Stimulated activated effector memory CD8-positive, alpha-beta T cell treated with anti-CD3 and anti-CD28 coated beads, Interleukin-12 subunit alpha, Interleukin-12 subunit beta, amount 100 ng/mL, for 72 hours (primary cell): ENCODE data around the gene COL12A1.

ENCODE experiments used
- ATAC-seq: fragments of 150-1000 bp; cut with Tn5 transposase; 2 replicates; pipeline ENCODE4 v1.10.0; 2021
- DNase-seq, 2 donors: peaks; one replicate each; pipeline ENCODE4 v3.0.0; 2021 to 2022; ENCODE audit warnings: low spot score in 2 of 2
- H3K27ac Mint-ChIP-seq: one replicate; pipeline ENCODE4 v1.8.0; 2022; ENCODE audit warnings: mild to moderate bottlenecking, mixed read lengths
- H3K36me3 Mint-ChIP-seq: one replicate; pipeline ENCODE4 v1.8.0; 2022; ENCODE audit warnings: mild to moderate bottlenecking, mixed read lengths
- H3K4me1 Mint-ChIP-seq: one replicate; pipeline ENCODE4 v1.8.0; 2022; ENCODE audit warnings: mixed read lengths
- H3K4me3 Mint-ChIP-seq: one replicate; pipeline ENCODE4 v1.8.0; 2022; ENCODE audit warnings: mild to moderate bottlenecking, mixed read lengths
- H3K9me3 Mint-ChIP-seq: one replicate; pipeline ENCODE4 v1.8.0; 2022; ENCODE audit warnings: mixed read lengths

Gene COL12A1

DNA sequence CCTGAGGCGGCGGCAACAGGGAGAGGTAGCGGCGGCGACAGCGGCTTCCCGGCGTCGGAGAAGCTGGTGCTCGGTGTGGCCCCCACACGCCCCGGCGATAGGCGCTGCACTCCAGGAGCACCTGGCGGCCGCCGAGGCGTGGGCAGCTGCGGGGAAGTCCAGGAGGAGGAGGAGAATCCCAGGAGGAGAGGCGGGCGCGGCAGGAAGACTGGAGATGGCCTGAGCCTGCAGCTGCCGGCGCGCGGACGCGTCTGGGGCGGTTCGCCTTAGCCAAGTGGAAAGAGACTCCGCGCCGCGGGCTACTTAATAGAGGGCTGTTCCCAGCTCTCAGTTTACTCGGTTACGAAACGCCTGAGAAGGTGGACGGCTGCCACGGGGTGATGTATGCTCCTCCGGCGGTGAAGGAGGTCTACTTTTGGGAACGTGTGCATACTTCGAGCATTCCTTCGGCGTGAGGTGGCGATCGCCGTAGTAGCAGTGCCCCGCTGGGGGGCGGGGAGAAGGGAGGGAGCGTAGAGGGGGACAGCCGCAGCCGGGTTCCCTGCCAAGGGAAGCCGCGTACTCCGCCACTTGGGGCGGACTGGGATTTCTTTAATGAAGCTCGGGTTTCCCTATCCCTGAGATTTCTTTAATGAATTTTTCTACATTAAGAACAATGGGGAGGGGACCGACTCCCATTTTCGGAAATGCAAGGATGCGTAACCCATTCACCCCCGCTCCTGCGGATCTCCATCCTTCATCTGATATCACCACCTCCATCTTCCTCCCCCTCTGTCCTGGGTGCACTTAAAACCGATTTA, at the start of gene COL12A1:
Gene COL12A1, minus strand, starts transcription at position 278 of the 800 bp plus-strand sequence. CDS start 3,261 bp downstream, outside the sequence.
- H3K9me3 Mint-ChIP-seq = no peaks in the 10 kb centered on the region
- peak within 1 kb of the TSS; percentile 9 for H3K27ac Mint-ChIP-seq
- H3K36me3 Mint-ChIP-seq = no peaks in the 10 kb centered on the region
- peak within 1 kb of the TSS; percentile 62 for H3K4me3 Mint-ChIP-seq
- ATAC-seq (no peak), DNase-seq (peak in 1 of 2 donors; percentile 60)
- peaks cover 58% of the 10 kb centered on the region for H3K4me1 Mint-ChIP-seq

DNA sequence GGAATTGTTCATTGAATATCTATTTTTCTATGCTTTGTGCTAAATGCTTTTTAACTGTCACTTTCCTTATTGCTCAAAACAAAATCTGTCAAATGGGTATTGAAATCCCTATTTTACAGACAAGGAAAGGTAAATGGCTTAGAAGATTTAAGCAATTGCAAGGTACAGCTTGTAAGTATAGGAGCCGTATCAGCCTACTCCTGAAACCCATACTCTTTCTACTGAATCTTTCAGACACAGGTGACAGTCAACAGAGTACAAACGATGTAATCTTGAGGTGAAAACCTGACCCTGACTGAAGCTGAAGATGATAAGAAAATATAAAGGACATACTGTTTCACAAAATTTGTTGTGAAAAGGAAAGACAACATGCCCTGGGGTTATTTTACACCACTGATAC, 44.7 kb upstream of the COL12A1 start:
- no peak for DNase-seq
- peaks cover 22% of the 10 kb centered on the region for H3K36me3 Mint-ChIP-seq

DNA sequence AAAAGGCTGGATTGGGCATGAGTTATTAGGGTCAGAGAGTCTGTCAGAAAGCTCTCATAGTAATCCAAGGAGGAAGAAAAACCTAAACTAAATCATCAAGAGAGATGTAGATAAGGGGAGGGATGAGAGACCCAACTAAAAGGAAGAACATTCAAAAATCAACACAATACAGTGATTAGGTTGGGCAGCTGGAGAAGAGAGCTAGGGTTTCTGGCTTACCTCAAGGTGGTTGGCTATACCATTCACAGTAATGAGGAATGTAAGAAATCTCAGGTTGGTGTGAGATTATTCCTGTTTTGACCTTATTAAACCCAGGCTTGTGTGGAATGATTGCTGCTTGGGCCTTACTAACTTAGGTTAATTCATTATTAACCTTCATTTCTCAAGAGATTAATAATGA, 44.0 kb upstream of the COL12A1 start:
- Mint-ChIP-seq H3K9me3 (no peaks in the 10 kb centered on the region), H3K4me3 (no peak overlapping the region), H3K4me1 (no peaks in the 10 kb centered on the region), H3K27ac (no peak overlapping the region), H3K36me3 (peaks cover 15% of the 10 kb centered on the region)
- no peak for DNase-seq
- ATAC-seq = no peak

More for the DNA sequence above, 44.7 kb upstream of the COL12A1 start:
- no peak overlapping the region for H3K4me3 Mint-ChIP-seq
- no peak for ATAC-seq
- H3K4me1 Mint-ChIP-seq = no peaks in the 10 kb centered on the region
- H3K9me3 Mint-ChIP-seq = no peaks in the 10 kb centered on the region
- no peak overlapping the region for H3K27ac Mint-ChIP-seq

DNA sequence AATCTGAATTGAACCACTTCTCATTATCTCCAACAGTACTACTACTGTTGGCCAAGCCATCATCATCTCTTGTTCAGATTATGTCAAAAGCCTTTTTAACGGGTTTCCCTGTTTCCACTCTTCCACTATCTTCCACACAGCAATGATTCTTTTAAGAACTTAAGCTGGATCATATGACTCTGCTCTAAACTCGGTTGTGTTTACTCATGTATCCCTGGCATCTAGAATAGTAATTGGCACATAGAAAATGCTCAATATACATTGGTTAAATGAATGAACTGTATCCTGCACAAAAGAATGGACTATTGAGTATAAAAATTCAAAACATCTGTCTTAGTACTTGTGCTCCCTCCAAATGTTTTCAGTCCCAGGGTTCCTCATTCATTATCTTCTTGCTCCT, 40.5 kb upstream of the COL12A1 start:
- Mint-ChIP-seq H3K4me3 (no peak overlapping the region), H3K36me3 (peaks cover 18% of the 10 kb centered on the region), H3K4me1 (peaks cover 11% of the 10 kb centered on the region), H3K9me3 (no peaks in the 10 kb centered on the region), H3K27ac (no peak overlapping the region)
- ATAC-seq (no peak), DNase-seq (no peak)

DNA sequence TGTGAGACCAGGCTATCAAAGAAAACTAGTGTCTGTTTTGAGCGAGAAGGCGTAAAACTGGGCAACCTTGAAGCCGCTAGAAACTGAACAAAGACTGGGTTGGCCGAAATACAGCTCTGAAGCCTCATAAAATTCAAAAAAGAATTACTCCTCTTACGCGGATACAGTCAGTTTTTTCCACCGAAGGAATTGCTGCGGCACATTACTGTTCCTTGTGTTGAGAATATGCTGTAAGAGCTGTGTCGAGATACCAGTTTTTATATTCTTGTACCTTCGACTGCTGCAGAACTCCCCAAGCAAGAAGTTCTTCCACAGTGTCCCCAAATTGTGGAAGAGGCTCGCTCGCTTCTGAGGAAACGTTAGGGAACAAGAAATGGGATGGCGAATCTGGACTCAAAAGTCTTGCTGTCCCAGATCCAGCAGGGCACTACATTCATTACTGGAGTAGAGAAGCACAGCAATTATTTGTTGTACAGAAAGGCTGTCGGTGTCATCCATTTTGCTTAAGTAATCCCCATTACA, 38.3 kb upstream of the COL12A1 start:
- Mint-ChIP-seq H3K36me3 (peaks cover 41% of the 10 kb centered on the region), H3K4me3 (peak overlapping the region; percentile 92), H3K4me1 (peaks cover 17% of the 10 kb centered on the region), H3K27ac (peak overlapping the region; percentile 99), H3K9me3 (no peaks in the 10 kb centered on the region)
- ATAC-seq (no peak), DNase-seq (peak in 1 of 2 donors; percentile 52)

DNA sequence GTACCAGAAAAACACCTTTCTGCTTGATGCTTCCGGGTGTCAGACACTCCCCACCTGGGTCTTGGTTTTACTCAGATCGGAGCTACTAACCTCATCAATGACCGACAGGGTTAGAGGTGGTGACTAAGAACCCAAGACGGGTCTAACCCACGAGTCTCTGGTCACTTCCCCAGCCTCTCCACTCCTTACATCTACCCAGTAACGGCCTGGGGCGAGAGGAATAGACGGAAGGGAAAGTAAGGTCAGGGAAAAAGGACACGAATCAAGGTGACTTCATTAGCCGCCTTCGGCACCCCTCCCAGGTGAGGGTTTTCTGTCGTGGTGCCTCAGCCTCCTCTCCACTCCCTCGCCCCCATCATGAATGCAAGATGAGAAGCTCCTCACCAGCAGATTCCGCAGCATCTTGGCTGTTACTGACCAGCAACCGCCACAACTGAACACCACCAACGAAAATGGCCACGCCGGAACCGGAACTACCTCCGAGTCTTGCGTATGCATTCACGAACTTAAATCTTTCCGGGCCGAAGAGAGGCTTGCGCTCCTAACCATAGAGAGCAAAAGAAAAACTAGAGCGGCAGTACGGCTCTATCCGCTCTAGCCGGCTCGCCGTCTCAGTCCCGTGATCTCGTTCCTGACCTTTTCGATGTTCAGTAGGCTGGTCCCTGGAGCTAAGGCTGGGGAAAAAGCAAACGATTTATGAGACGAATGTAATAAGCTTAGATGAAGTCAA, 37.6 kb upstream of the COL12A1 start, which contains the start of gene COX7A2:
Gene COX7A2, minus strand, starts transcription at position 469 of the 730 bp plus-strand sequence. Its CDS starts 67 bp downstream, at position 402.
- Mint-ChIP-seq H3K27ac (peak within 1 kb of the TSS; percentile 99), H3K9me3 (no peaks in the 10 kb centered on the region), H3K4me3 (peak within 1 kb of the TSS; percentile 92), H3K4me1 (peaks cover 17% of the 10 kb centered on the region), H3K36me3 (peaks cover 47% of the 10 kb centered on the region)
- ATAC-seq (peak; percentile 98), DNase-seq (peak; percentile 54 to 89)

DNA sequence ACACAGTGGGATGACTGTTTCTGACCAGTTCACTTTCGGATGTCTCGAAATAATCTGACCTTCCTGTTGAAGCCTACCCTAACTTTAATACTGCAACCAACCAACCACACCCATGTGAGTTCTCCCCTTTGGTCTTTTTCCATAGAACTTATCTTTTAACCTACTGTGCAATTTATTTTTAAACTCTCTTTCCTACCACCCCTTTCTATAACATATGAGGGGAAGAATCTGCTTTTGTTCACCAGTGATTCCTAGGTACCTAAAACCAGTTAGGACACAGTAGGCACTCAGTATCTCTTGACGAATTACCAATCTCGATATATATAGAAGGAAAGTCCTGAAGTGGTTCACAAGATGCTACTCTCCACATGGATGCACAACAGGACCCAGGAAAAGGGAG, 30.8 kb upstream of the COL12A1 start:
- H3K9me3 Mint-ChIP-seq = no peaks in the 10 kb centered on the region
- no peak overlapping the region for H3K4me3 Mint-ChIP-seq
- H3K36me3 Mint-ChIP-seq = peaks cover 49% of the 10 kb centered on the region
- no peak for ATAC-seq
- DNase-seq = no peak
- no peak overlapping the region for H3K27ac Mint-ChIP-seq
- H3K4me1 Mint-ChIP-seq = peaks cover 8% of the 10 kb centered on the region

DNA sequence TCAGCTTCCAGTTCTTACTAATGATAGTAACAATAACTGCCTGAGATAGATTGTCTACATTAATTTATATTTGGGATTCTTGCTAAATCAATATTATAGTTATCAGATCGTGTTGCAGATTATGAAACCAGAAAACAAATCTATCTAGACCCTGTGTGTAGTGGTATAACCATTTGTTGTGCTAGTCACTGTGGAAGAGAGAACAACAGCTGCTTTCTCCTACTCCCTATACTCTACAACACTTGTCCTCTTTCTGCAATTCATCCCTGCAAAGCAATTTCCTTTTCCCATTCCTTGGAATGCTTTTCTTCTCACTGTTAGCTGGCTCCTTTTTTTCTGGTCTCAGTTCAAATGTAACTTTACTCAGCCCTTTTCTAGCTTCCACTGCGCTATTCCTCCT, 29.4 kb upstream of the COL12A1 start:
- peaks cover 36% of the 10 kb centered on the region for H3K36me3 Mint-ChIP-seq
- ATAC-seq (no peak), DNase-seq (no peak)
- no peaks in the 10 kb centered on the region for H3K4me1 Mint-ChIP-seq
- H3K9me3 Mint-ChIP-seq = no peaks in the 10 kb centered on the region
- no peak overlapping the region for H3K4me3 Mint-ChIP-seq
- H3K27ac Mint-ChIP-seq = no peak overlapping the region

DNA sequence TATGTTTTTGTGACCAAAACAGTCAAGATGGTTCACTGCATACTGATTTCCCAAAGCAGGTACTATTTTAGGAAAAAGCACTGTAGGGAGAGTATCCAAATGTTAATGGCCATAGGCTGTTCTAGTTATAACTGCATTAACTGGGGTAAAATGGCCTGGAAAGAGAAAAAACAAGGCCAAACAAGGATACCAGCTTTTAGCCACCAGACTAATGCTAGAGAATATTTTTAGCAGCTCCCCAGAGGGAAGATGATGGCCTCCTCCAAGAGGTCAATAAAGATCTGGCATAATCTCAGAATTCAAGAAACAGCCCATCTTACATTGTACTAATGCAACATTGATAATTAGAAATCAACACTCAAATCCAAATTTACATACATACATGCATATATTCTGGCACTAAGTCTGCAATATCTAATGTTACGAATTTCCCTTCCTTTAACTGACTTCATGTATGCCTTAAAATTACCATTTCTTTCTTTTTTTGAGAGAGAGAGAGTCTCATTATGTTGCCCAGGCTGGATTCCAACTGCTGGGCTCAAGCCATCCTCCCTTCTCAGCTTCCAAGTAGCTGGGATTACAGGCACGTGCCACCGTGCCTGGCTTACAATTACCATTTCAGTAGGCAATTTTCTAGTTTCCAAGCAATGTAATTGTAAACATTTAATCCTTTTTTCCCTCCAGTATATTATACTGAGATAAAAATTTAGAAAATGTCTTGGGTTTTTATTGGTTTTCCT, 28.4 kb upstream of the COL12A1 start:
- H3K4me1 Mint-ChIP-seq = no peaks in the 10 kb centered on the region
- no peaks in the 10 kb centered on the region for H3K9me3 Mint-ChIP-seq
- H3K4me3 Mint-ChIP-seq = no peak overlapping the region
- no peak for DNase-seq
- no peak overlapping the region for H3K27ac Mint-ChIP-seq
- H3K36me3 Mint-ChIP-seq = peaks cover 26% of the 10 kb centered on the region
- ATAC-seq = no peak

DNA sequence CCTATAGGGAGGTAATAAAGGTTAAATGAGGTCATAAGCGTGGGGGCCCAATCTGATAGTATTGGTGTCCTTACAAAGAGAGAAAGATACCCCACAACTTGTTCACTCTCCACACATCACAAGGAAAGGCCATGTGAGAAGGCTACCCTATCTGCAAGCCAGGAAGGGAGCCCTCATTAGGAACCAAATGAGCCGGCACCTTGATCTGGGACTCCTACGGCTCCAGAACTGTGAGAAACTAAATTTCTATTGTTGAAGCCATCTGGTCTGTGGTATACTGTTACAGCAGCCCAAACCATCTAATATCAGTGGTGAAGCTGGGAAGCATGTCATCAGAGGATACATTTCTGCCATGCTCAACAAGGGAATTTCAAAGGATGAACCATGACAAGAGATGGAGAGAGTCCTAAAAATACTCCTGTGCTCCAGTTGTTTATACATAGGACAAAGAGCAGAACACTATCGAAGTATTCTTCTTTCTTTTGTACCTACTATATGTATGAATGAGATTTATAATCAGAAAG, 27.3 kb upstream of the COL12A1 start:
- Mint-ChIP-seq H3K27ac (no peak overlapping the region), H3K4me3 (no peak overlapping the region), H3K36me3 (peaks cover 14% of the 10 kb centered on the region), H3K4me1 (no peaks in the 10 kb centered on the region), H3K9me3 (no peaks in the 10 kb centered on the region)
- no peak for DNase-seq
- ATAC-seq = no peak

DNA sequence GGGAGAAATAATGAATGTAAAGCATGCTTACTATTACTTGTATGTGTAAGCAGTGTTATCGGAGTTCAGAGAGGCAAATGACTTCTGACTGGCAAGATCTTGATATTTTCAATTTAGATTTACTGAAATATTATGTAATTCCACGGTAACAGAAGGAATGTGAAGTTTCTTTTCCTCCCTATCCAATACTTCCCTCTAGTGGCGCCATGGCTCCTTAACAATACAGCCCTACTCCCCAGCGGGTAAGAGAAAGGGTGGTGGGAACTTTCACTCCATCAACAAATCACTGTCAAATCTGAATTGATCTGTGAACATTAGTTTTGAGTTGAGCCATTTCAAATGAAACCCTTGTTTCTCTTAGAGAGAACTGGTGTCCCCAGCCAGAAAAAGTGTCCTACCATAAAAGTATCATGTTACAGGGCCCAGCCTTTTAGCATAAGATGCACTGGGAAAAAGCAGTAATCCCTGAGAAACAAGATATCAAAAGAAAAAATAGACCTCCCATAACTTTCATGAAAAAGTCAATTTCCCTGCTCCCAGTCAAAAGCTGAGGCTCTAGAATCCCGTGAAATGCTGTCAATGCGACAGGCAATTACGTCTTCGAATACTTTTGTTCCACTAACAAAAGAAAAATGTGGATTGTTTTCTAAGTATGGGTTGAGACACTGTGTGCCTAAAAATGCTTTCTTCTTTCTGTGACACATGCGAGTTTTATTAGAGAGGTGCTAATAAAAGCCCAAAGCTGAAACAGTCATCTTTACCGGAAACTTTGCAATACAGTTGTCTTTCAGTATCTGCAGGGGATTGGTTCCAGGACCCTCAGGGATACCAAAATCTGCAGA, 24.9 kb upstream of the COL12A1 start:
- H3K36me3 Mint-ChIP-seq = no peaks in the 10 kb centered on the region
- H3K4me1 Mint-ChIP-seq = no peaks in the 10 kb centered on the region
- DNase-seq = no peak
- no peak overlapping the region for H3K4me3 Mint-ChIP-seq
- no peak overlapping the region for H3K27ac Mint-ChIP-seq
- H3K9me3 Mint-ChIP-seq = no peaks in the 10 kb centered on the region
- ATAC-seq = no peak

DNA sequence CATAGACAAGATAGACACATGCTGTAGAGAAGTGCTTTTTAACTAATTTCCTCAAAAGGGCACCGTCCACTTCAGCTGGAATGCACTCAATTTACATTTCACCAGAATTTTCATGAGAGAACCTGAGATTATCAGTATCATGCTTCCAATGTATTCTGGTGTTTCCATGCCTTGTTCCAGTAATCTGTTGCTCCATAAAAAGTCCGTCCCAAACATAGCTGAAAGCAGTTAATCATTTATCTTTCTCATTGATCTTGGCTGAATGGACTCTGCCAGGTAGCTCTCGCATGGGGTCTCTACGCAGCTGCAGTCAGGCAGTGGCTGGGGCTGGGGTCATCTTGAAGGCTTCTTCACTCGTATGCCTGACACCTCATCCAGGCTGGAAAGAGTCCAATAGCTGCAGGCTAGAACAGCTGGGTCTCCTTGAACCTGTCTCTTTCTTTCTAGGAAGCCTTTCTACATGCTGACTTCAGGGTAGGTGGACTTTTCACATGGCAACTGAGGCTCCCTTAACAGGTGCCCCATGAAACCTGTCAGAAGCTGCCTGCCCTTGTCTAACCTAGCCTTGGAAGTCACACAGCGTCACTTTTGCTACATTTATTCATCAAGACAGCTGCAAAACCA, 18.6 kb upstream of the COL12A1 start:
- Mint-ChIP-seq H3K9me3 (no peaks in the 10 kb centered on the region), H3K4me3 (no peak overlapping the region), H3K36me3 (no peaks in the 10 kb centered on the region), H3K4me1 (no peaks in the 10 kb centered on the region), H3K27ac (no peak overlapping the region)
- DNase-seq (no peak), ATAC-seq (no peak)

DNA sequence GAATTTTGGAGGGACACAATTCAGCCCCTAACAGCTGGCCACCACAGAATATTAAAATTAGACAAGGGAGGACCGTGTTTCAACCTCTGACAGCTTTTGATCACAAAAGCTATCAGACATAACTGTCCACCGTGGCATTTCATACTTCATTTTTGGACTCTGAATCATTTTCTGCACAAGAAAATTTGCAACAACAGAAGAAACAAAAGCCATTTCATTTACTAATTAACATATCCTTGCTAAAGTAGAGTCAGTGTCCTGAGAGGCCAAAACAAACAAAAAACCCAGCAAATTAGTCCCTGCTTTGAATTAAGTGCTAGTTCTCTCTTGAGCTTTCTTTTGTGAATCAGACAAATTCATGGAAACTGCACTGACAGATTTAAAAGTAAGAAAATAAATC, 17.6 kb upstream of the COL12A1 start:
- H3K9me3 Mint-ChIP-seq = no peaks in the 10 kb centered on the region
- no peak overlapping the region for H3K27ac Mint-ChIP-seq
- no peaks in the 10 kb centered on the region for H3K4me1 Mint-ChIP-seq
- H3K36me3 Mint-ChIP-seq = no peaks in the 10 kb centered on the region
- no peak overlapping the region for H3K4me3 Mint-ChIP-seq
- no peak for ATAC-seq
- DNase-seq = no peak

DNA sequence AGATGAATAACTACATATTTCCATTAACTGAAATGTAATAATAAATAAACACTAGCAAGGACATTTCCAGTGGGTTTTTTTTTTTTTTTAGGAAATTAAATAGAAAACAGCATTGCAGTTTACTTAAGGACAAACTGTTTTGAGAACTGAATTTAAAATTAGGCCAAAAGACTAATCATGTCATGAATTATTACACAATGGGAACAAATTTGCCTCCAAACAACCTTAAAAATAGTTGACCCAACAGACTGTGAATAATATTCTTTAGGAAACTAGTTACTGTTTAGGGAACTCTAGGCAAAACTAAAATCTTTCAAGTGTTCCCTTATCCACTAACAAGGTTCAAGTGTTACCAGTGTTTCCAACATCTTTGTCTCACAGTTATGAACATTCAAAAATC, 16.4 kb upstream of the COL12A1 start:
- ATAC-seq = no peak
- no peaks in the 10 kb centered on the region for H3K9me3 Mint-ChIP-seq
- H3K4me3 Mint-ChIP-seq = no peak overlapping the region
- DNase-seq = no peak
- no peaks in the 10 kb centered on the region for H3K4me1 Mint-ChIP-seq
- no peaks in the 10 kb centered on the region for H3K36me3 Mint-ChIP-seq
- H3K27ac Mint-ChIP-seq = no peak overlapping the region
